WTC11 (cell line): ENCODE results near the gene TLE4. TPM values are rescaled to one million over a fixed set of nuclear protein-coding genes. Genes with fewer than 3 reads are reported as not detected.
A peak's percentile ranks its signal among the peaks of the same experiment; 100 is the strongest.

Experiments
- ATAC-seq: fragments of 200-7000 bp; cut with Tn5 transposase; 2 replicates; pipeline ENCODE4 v1.10.0; 2021; ENCODE audit warnings: mild to moderate bottlenecking, moderate library complexity
- CTCF ChIA-PET: fragments of 300-600 bp; sonication (Branson Sonifier 250); formaldehyde crosslinking; loops from one replicate; lab custom pipeline; 2021; ENCODE audit warnings: antibody characterized with exemption; lab: Charles Lee
- POLR2A ChIA-PET: fragments of 350-600 bp; sonication (Branson Sonifier 250); formaldehyde crosslinking; loops from one replicate; lab custom pipeline; 2021; ENCODE audit warnings: antibody characterized with exemption; lab: Charles Lee
- DNase-seq: peaks from one replicate; pipeline ENCODE4 v3.0.0; 2021; ENCODE audit warnings: low spot score
- H3K27ac Mint-ChIP-seq: 2 replicates; pipeline ENCODE4 v1.8.0; 2021; ENCODE audit warnings: mixed read lengths
- H3K27me3 Mint-ChIP-seq: 2 replicates; pipeline ENCODE4 v1.8.0; 2021; ENCODE audit warnings: low read depth, mild to moderate bottlenecking, moderate library complexity, mixed read lengths
- H3K36me3 Mint-ChIP-seq: 2 replicates; pipeline ENCODE4 v1.8.0; 2021; ENCODE audit warnings: mixed read lengths
- H3K4me1 Mint-ChIP-seq: 2 replicates; pipeline ENCODE4 v1.8.0; 2022; ENCODE audit warnings: mixed read lengths
- H3K4me3 Mint-ChIP-seq: 2 replicates; pipeline ENCODE4 v1.8.0; 2021; ENCODE audit warnings: mild to moderate bottlenecking, moderate library complexity, mixed read lengths
- H3K9me3 Mint-ChIP-seq: 2 replicates; pipeline ENCODE4 v1.8.0; 2021; ENCODE audit warnings: mixed read lengths
- AFF4 ChIP-seq: sonication (generic); formaldehyde crosslinking; IDR thresholded peaks from 2 replicates; pipeline ENCODE4 v1.8.1; 2023; ENCODE audit warnings: mild to moderate bottlenecking, missing genetic modification reagents, borderline replicate concordance
- ATF2 ChIP-seq: sonication (generic); formaldehyde crosslinking; IDR thresholded peaks from 2 replicates; pipeline ENCODE4 v1.8.1; 2022; ENCODE audit warnings: low read depth, missing genetic modification reagents, borderline replicate concordance
- CREM ChIP-seq: sonication (generic); formaldehyde crosslinking; IDR thresholded peaks from 2 replicates; pipeline ENCODE4 v1.8.1; 2022; ENCODE audit warnings: mild to moderate bottlenecking, missing genetic modification reagents, moderate library complexity
- CTCF ChIP-seq: fragments of 200-600 bp; IDR thresholded peaks from 2 replicates; pipeline ENCODE4 v1.8.0; 2022; ENCODE audit warnings: antibody characterized with exemption
- ESRRA ChIP-seq: sonication (generic); formaldehyde crosslinking; IDR thresholded peaks from 2 replicates; pipeline ENCODE4 v1.8.1; 2022; ENCODE audit warnings: mild to moderate bottlenecking, missing genetic modification reagents, borderline replicate concordance
- FOXK1 ChIP-seq: sonication (generic); formaldehyde crosslinking; IDR thresholded peaks from 2 replicates; pipeline ENCODE4 v1.8.0; 2022; ENCODE audit warnings: mild to moderate bottlenecking, moderate library complexity, missing genetic modification reagents
- GRHL2 ChIP-seq: fragments of 250-450 bp; sonication (Bioruptor Pico); IDR thresholded peaks from 2 replicates; pipeline ENCODE4 v1.8.0; 2022; ENCODE audit warnings: mild to moderate bottlenecking, moderate library complexity; ENCODE audit not compliant: insufficient replicate concordance, severe bottlenecking
- IRF1 ChIP-seq: sonication (generic); formaldehyde crosslinking; IDR thresholded peaks from 2 replicates; pipeline ENCODE4 v1.8.0; 2023; ENCODE audit warnings: missing genetic modification reagents
- JAZF1 ChIP-seq: fragments of 250-450 bp; sonication (Bioruptor Pico); IDR thresholded peaks from 2 replicates; pipeline ENCODE4 v1.9.0; 2021; ENCODE audit warnings: moderate library complexity, mild to moderate bottlenecking, inconsistent platforms
- MYBL2 ChIP-seq: sonication (generic); formaldehyde crosslinking; IDR thresholded peaks from 2 replicates; pipeline ENCODE4 v1.8.1; 2023; ENCODE audit warnings: mild to moderate bottlenecking, moderate library complexity, missing genetic modification reagents
- PREB ChIP-seq: sonication (generic); formaldehyde crosslinking; IDR thresholded peaks from 2 replicates; pipeline ENCODE4 v1.8.1; 2022; ENCODE audit warnings: mild to moderate bottlenecking, missing genetic modification reagents, moderate library complexity, borderline replicate concordance
- RELA ChIP-seq: sonication (generic); formaldehyde crosslinking; IDR thresholded peaks from 2 replicates; pipeline ENCODE4 v1.8.1; 2022; ENCODE audit warnings: missing genetic modification reagents, mild to moderate bottlenecking, borderline replicate concordance
- SP1 ChIP-seq: sonication (generic); formaldehyde crosslinking; conservative IDR thresholded peaks from 2 replicates; pipeline ENCODE4 v1.8.1; 2022; ENCODE audit warnings: missing genetic modification reagents
- TCF7 ChIP-seq: sonication (generic); formaldehyde crosslinking; IDR thresholded peaks from 2 replicates; pipeline ENCODE4 v1.8.0; 2022; ENCODE audit warnings: mild to moderate bottlenecking, low read depth, missing genetic modification reagents, moderate library complexity
- ZNF219 ChIP-seq: sonication (generic); formaldehyde crosslinking; IDR thresholded peaks from 2 replicates; pipeline ENCODE4 v1.8.0; 2023; ENCODE audit warnings: missing genetic modification reagents, mild to moderate bottlenecking, borderline replicate concordance
- ZNF232 ChIP-seq: sonication (generic); formaldehyde crosslinking; IDR thresholded peaks from 2 replicates; pipeline ENCODE4 v1.8.0; 2022; ENCODE audit warnings: mild to moderate bottlenecking, missing genetic modification reagents
- ZNF281 ChIP-seq: sonication (generic); formaldehyde crosslinking; IDR thresholded peaks from 2 replicates; pipeline ENCODE4 v1.8.0; 2023; ENCODE audit warnings: mild to moderate bottlenecking, missing genetic modification reagents
- ZNF425 ChIP-seq: fragments of 250-450 bp; sonication (Bioruptor Pico); conservative IDR thresholded peaks from 2 replicates; pipeline ENCODE4 v1.9.0; 2021; ENCODE audit warnings: mild to moderate bottlenecking
- total RNA-seq: library from RNA; stranded (reverse); gene quantifications from 3 replicates; pipeline ENCODE4 v1.2.3, GENCODE V29; 2021

TLE4 gene
- total RNA-seq, 1 experiment from 2014 or later = 48.1 TPM

GRCh38 chr9:79574136-79574535 lies 2.4 kb downstream of the TLE4 start (continued):
- TF ChIP-seq ZNF425 (no peak), ZNF232 (CRISPR knock-in tag) (no peak)

GRCh38 chr9:79574781-79575180 lies 3.0 kb downstream of the TLE4 start:
- Mint-ChIP-seq H3K27me3 (peaks cover 6% of the 10 kb centered on the region; the same call in 1 of the 2 replicates), H3K4me3 (peak overlapping the region; percentile 93), H3K27ac (no peak overlapping the region), H3K9me3 (no peaks in the 10 kb centered on the region), H3K4me1 (peaks cover 39% of the 10 kb centered on the region), H3K36me3 (peaks cover 22% of the 10 kb centered on the region)
- ATAC-seq (no peak), DNase-seq (no peak)
- TF ChIP-seq FOXK1 (CRISPR knock-in tag) (no peak), AFF4 (CRISPR knock-in tag) (no peak), RELA (CRISPR knock-in tag) (no peak), GRHL2 (CRISPR knock-in tag) (no peak), ZNF219 (CRISPR knock-in tag) (no peak), ATF2 (CRISPR knock-in tag) (no peak), ESRRA (CRISPR knock-in tag) (no peak), CTCF (no peak), CREM (CRISPR knock-in tag) (no peak), ZNF281 (no peak), MYBL2 (no peak), PREB (CRISPR knock-in tag) (no peak), IRF1 (CRISPR knock-in tag) (no peak), SP1 (CRISPR knock-in tag) (no peak), TCF7 (CRISPR knock-in tag) (no peak), JAZF1 (no peak), ZNF425 (no peak)
- CTCF ChIA-PET = no interaction called here
- POLR2A ChIA-PET = no interaction called here
